ENCODE data around the gene LTV1.

Gene LTV1

GRCh38 chr6:143884216-143884900, 41.2 kb downstream of the LTV1 start:
- TF ChIP-seq CTCF (IDR thresholded peaks at IDR 0.05; ENCODE audit: control insufficient read depth, insufficient read depth, low read depth, low read length, missing control alignments), result no peak
- no peak overlapping the region for H3K4me3 ChIP-seq (ENCODE audit: control insufficient read depth, low read depth, low read length)
- DNase-seq (ENCODE audit: low read depth), result no peak

GRCh38 chr6:143885116-143885515, 42.0 kb downstream of the LTV1 start:
- TF ChIP-seq CTCF (IDR thresholded peaks at IDR 0.05; ENCODE audit: control insufficient read depth, insufficient read depth, low read depth, low read length, missing control alignments), result no peak
- H3K4me3 ChIP-seq (ENCODE audit: control insufficient read depth, low read depth, low read length), result no peak overlapping the region
- no peak for DNase-seq (ENCODE audit: low read depth)

GRCh38 chr6:143894655-143895054, 51.5 kb downstream of the LTV1 start:
- no peak for DNase-seq (ENCODE audit: low read depth)
- no peak overlapping the region for H3K4me3 ChIP-seq (ENCODE audit: control insufficient read depth, low read depth, low read length)
- TF ChIP-seq CTCF (IDR thresholded peaks at IDR 0.05; ENCODE audit: control insufficient read depth, insufficient read depth, low read depth, low read length, missing control alignments), result no peak

- no peak for DNase-seq (ENCODE audit: low read depth)
- no peak overlapping the region for H3K4me3 ChIP-seq (ENCODE audit: control insufficient read depth, low read depth, low read length)
- no peak for TF ChIP-seq CTCF (IDR thresholded peaks at IDR 0.05; ENCODE audit: control insufficient read depth, insufficient read depth, low read depth, low read length, missing control alignments)
Measured at GRCh38 chr6:143896126-143896860, 53.2 kb downstream of the LTV1 start.

DNA sequence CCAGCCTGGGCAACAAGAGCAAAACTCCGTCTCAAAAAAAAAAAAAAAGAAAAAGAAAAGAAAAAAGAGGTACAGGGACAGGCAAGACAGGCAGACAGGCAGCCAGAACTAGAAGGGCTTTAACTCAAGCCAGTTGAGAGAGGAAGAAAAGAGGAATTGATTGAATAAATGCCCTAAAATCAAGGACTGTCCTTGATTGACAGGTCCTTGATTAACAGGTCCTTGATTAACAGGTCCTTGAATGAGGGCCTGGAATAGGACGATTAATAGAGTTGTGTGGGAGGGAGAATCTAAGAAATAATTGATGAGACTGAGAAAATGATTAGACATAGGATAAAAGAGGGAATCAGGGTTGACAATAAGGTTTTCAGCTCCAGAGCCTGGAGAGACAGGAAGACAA, 57.2 kb downstream of the LTV1 start:
- no peak for TF ChIP-seq CTCF (IDR thresholded peaks at IDR 0.05; ENCODE audit: control insufficient read depth, insufficient read depth, low read depth, low read length, missing control alignments)
- H3K4me3 ChIP-seq (ENCODE audit: control insufficient read depth, low read depth, low read length), result no peak overlapping the region
- no peak for DNase-seq (ENCODE audit: low read depth)

GRCh38 chr6:143901885-143902750, 59.0 kb downstream of the LTV1 start:
- no peak for TF ChIP-seq CTCF (IDR thresholded peaks at IDR 0.05; ENCODE audit: control insufficient read depth, insufficient read depth, low read depth, low read length, missing control alignments)
- peak; percentile 17 for DNase-seq (ENCODE audit: low read depth)

More at GRCh38 chr6:143901885-143902750, 59.0 kb downstream of the LTV1 start:
- H3K4me3 ChIP-seq (ENCODE audit: control insufficient read depth, low read depth, low read length), result no peak overlapping the region

All from AG09309 (cell line).